ENCODE results near the gene FNDC7.

DNA sequence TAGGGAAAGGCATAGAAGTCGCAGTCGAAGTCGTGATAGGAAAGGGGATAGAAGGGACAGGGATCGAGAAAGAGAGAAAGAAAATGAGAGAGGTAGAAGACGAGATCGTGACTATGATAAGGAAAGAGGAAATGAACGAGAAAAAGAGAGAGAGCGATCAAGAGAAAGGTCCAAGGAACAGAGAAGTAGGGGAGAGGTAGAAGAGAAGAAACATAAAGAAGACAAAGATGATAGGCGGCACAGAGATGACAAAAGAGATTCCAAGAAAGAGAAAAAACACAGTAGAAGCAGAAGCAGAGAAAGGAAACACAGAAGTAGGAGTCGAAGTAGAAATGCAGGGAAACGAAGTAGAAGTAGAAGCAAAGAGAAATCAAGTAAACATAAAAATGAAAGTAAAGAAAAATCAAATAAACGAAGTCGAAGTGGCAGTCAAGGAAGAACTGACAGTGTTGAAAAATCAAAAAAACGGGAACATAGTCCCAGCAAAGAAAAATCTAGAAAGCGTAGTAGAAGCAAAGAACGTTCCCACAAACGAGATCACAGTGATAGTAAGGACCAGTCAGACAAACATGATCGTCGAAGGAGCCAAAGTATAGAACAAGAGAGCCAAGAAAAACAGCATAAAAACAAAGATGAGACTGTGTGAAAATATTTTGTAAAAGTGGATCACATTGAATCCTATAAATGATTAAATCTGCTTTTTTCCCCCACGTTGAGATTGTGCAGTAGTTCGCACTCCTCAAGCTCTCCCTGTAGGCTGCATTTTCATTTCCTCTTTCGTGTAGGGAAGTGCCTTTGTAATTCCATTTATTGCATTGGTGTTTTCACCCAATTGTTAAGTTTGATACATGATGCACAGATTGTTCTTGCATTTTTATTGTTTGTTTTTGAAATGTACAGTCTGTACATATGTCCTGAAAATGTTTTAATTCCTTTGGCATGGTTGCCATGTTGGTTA lies 13.1 kb upstream of the FNDC7 start:
- TF ChIP-seq POLR2A (IDR thresholded peaks at IDR 0.05) (no peak), CTCF (IDR thresholded peaks at IDR 0.05) (no peak)

All from testis (tissue), 2 donors.